ENCODE measurements around the gene CBARP.

CBARP gene

GRCh38 chr19:1217366-1217765, 20.4 kb downstream of the CBARP start:
- no peak for DNase-seq (ENCODE audit: low read depth, low spot score)
- TF ChIP-seq CTCF (IDR thresholded peaks at IDR 0.05; ENCODE audit: insufficient read depth, low read length, missing control alignments), result no peak
- H3K4me3 ChIP-seq (ENCODE audit: low read depth, low read length), result no peak overlapping the region
- ChIA-PET CTCF (interaction anchor here (0.6 to 2.0 kb wide), 8 partner anchors 8 to 116 kb away, joined by 3 to 9 read pairs (median 4); no protein-coding TSS in a partner anchor), POLR2A (interaction anchor here (0.6 to 2.3 kb wide), 3 partner anchors 13 to 52 kb away, joined by 3 to 9 read pairs (median 3); partner anchors contain the start of gene CIRBP)

DNA sequence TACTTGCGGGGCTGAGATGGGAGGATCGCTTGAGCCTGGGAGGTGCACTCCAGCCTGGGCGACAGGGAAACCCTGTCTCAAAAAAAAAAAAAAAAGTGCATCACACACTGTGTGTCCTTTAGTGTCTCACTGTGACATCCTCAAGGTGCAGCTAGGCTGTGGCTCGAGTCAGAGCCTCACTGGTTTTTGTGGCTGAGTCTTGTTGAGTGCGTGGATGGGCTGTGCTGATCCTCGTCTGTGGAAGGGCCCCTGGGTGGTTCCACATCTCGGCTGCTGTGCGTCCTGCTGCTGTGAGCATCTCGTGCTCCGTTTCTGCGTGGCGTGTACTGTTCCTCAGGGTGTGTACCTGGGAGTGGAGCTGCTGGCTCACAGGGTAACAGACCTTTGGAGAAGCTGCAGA, 21.0 kb downstream of the CBARP start:
- ChIA-PET CTCF (interaction anchor here (0.6 to 2.0 kb wide), 9 partner anchors 9 to 116 kb away, joined by 3 to 9 read pairs (median 3); partner anchors contain the start of gene ATP5F1D), POLR2A (interaction anchor here (0.6 to 2.3 kb wide), 4 partner anchors 13 to 52 kb away, joined by 3 to 9 read pairs (median 3); partner anchors contain the start of gene CIRBP)
- no peak for TF ChIP-seq CTCF (IDR thresholded peaks at IDR 0.05; ENCODE audit: insufficient read depth, low read length, missing control alignments)
- no peak for DNase-seq (ENCODE audit: low read depth, low spot score)
- no peak overlapping the region for H3K4me3 ChIP-seq (ENCODE audit: low read depth, low read length)

DNA sequence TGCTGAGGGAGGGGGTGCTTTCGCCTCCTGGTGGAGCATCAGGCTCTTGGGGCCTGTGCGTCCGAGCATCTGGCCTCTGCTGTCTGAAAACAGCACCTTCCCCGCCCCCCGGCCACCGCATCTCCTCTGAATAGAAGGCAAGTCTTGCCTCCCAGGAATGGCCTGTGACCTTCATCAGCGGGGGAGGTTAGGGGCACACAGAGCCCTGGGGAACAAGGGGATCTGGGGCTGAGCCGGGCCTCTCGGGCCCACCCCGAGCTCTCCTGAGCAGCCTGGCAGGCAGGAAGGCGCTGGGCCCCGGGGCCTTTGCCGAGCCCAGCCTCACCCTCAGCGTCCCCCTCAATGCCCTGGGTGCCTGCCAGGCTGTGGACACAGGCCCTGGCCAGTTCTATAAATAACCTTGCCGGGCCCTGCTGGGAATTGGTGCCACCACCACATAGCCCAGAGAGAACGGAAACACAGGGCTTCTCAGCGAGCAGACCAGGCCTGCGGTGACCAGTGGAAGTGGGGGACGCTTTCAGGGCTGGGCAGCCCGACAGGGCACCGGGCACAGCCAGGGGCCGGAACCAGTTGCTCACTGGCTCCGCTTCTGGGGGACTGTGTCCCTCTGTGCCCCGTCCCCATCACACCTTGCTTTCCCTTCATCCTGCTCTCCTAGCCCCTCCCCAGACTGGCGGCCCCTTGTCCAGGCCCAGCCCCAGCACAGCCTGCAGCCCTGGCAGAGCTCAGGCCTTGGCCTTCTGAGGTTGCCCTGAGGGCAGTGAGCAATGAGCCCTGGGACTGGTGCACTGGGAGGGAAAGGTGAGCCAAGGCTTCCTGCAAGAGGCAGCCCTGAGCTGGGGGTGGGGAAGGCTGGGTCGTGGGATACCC, 22.7 kb downstream of the CBARP start:
- CTCF ChIA-PET, result interaction anchor here (0.7 to 2.3 kb wide), 8 partner anchors 8 to 102 kb away, joined by 3 to 12 read pairs (median 7); partner anchors contain the start of gene ATP5F1D
- no peak overlapping the region for H3K4me3 ChIP-seq (ENCODE audit: low read depth, low read length)

GRCh38 chr19:1214299-1214861, 23.4 kb downstream of the CBARP start:
- ChIA-PET CTCF (interaction anchor here (1.0 to 2.3 kb wide), 7 partner anchors 8 to 101 kb away, joined by 3 to 12 read pairs (median 7); partner anchors contain the start of gene ATP5F1D), POLR2A (interaction anchor here (1.2 to 1.3 kb wide), 2 partner anchors 11 to 175 kb away, joined by 4 to 5 read pairs; partner anchors contain the start of gene ABCA7)
- H3K4me3 ChIP-seq (ENCODE audit: low read depth, low read length), result no peak overlapping the region
- DNase-seq (ENCODE audit: low read depth, low spot score), result no peak
- TF ChIP-seq CTCF (IDR thresholded peaks at IDR 0.05; ENCODE audit: insufficient read depth, low read length, missing control alignments), result no peak

More for the DNA sequence above, 22.7 kb downstream of the CBARP start:
- DNase-seq (ENCODE audit: low read depth, low spot score), result no peak
- no peak for TF ChIP-seq CTCF (IDR thresholded peaks at IDR 0.05; ENCODE audit: insufficient read depth, low read length, missing control alignments)
- POLR2A ChIA-PET, result interaction anchor here (2.3 kb wide), 1 partner anchor 54 kb away, joined by 9 read pairs; the partner anchor contains the start of gene CIRBP

DNA sequence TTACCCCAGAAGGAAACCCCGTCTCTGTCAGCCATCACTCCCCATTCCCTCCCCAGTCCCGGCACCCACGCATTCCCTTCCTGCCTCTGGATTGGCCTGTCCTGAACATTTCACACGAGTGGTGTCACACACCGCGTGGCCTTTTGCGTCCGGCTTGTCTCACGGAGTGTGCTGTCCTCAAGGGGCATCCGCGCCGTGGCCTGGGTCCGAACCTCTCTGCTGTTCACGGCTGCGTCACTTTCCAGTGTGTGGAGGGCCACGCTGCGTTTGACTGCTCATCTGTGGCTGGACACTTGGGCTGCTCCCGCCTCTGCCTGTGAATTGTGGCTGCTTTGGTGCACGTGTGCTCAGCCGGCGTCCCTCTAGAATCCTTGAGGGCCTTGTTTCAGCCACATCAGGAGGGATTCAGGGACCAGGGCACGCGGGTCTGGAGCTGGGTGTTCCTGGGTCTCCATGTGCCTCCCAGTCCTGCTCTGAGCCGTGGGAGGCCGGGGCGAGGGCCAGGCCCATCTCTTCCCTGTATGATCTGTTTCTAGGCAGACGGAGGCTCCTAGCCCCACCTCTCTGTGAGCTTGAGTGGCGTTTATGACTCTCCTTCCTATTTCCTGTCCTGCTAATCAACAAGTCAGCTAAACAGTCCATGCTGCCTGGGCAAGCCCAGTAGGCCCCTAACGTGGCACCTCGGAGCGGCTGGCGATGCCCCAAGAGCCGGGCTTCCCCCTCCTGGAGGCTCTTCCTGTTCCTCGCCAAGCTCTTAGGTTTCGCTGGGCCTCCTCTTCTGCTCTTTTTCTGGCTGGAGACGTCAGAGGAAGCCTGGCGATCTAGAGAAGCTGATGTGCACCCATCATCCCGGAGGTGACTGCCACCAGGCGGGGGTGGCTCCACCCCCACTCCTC, 24.2 kb downstream of the CBARP start:
- POLR2A ChIA-PET, result interaction anchor here (1.2 to 1.3 kb wide), 2 partner anchors 12 to 174 kb away, joined by 4 to 5 read pairs; partner anchors contain the start of gene ABCA7
- H3K4me3 ChIP-seq (ENCODE audit: low read depth, low read length), result no peak overlapping the region
- no peak for TF ChIP-seq CTCF (IDR thresholded peaks at IDR 0.05; ENCODE audit: insufficient read depth, low read length, missing control alignments)
- CTCF ChIA-PET, result interaction anchor here (1.0 to 2.3 kb wide), 7 partner anchors 9 to 100 kb away, joined by 3 to 12 read pairs (median 7); partner anchors contain the start of gene ATP5F1D
- DNase-seq (ENCODE audit: low read depth, low spot score), result no peak

All from AG04449 (cell line).